Epithelial cell of proximal tubule (primary cell): Measurements from ENCODE around the gene IL27RA. TPM values are rescaled to one million over a fixed set of nuclear protein-coding genes. Genes with fewer than 3 reads are reported as not detected.

Experiments
- DNase-seq: peaks from one replicate; pipeline ENCODE4 v3.0.0-alpha.2; 2011; ENCODE audit warnings: low read depth
- H3K4me3 ChIP-seq: 2 replicates; pipeline ENCODE4 v1.5.1; 2011; ENCODE audit warnings: low read depth, mild to moderate bottlenecking, low read length
- CTCF ChIP-seq: conservative IDR thresholded peaks from 2 replicates; pipeline ENCODE4 v1.5.1; 2012; ENCODE audit warnings: low read depth, mild to moderate bottlenecking, low read length
- total RNA-seq: library from RNA; depleted of rRNA; stranded (reverse); fragments of >200 nt; gene quantifications from 2 replicates; pipeline ENCODE4 v1.2.3, GENCODE V29; 2015

IL27RA gene
- 9.3 and 10.1 TPM in 2 replicates for total RNA-seq

GRCh38 chr19:14031719-14032480 is at the start of gene IL27RA:
TSS of gene IL27RA (plus strand) at chr19:14031762. CDS start at chr19:14031873, 111 bp downstream.
- no peak for DNase-seq
- peak within 1 kb of the TSS; percentile 71 for H3K4me3 ChIP-seq
- peak; percentile 77 for TF ChIP-seq CTCF

DNA sequence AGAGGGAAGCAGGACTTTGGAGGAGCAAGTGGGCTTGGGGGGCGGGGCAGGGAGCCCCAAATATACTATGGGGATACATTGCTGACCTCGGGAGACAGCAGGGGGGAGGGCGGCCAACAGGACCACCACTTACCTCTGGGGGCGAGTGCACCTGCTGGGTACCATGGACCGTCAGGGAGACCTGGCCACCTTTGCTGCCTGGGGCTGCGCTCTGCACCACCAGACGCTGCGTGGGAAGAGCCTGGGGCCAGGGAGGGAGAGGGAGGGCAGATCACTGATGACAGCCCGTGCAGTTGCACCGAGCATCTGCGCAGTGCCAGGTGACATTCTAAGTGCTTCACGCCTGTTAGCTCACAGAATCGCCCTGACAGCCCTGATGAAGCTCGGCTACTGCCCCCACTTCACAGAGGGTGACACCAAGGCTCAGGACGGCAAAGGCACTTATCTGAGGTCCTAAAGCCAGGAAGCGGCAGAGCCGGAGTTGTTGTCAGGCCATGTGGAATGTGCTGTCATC is 49.5 kb upstream of the IL27RA start:
- no peak overlapping the region for H3K4me3 ChIP-seq
- no peak for DNase-seq
- no peak for TF ChIP-seq CTCF

DNA sequence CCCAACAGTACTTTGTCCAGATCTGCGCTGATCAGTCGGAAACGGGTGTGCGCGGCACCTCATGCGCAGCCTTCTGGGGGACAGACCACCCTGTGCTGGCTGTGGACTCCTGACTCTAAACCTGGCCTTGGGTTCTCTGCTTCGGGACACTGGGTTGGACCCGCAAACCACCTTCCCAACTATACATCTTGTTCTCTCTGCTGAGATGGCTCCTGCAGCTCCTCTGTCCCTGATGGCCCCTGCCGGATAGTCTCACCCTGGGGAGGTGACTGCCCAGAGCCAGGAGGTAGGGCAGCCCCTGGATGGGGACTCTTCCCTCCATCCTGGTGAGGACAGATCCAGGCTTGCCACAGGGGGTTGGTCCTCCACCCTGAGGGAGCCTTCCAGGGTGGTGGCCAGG is 48.8 kb upstream of the IL27RA start:
- H3K4me3 ChIP-seq: no peak overlapping the region
- TF ChIP-seq CTCF: no peak
- no peak for DNase-seq

DNA sequence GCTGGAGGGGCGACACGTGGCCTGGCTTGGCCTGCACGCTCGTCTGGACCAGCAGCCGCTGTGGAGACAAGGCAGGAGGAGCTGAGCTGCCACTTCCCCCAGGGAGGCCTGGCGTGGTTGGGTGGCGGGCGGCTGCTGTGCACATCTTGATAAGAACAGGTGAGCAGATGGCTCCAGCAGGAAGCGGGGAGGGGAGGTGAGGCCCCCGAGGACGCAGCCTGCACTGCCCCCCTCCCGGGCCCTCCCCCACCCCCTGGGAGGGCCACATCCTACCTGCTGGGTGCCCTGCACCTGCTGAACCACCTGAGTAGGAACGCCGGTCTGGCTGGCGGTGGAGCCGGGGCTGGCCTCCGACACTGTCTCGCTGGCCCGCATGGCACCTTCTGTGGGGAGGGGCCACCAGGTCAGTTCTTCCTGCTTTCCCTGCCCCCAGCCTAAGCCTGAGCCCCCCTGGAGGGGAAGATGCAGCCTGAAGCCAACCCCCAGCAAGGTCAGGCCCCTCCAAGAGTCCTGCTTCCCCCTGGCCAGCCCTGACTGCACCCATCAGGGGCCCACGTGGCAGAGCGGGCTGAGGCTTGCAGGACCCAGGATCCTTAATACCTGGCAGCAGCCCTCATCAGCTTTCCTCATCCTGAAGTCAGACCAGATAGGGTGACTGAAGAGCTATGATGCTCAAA is 48.2 kb upstream of the IL27RA start:
- no peak for TF ChIP-seq CTCF
- DNase-seq: no peak
- no peak overlapping the region for H3K4me3 ChIP-seq

DNA sequence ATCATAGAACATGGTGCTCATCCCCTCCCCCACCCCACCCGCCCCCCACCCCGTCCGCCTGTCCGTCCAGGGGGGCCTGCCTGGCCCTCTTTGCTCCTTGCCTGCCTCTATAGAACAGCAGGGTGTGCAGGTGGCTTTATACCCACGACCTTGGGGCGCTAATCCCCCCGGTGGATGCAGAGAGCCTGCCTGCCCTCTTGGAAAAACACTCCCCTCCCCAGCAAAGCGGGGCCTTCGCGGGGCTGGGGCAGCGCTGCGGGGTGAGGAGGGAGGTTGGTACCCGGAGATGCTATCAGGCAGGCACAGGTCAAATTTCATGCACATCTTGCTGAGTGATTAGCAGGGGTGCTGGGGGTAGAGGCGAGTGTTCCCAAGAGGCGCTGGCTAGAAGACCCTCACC is 47.4 kb upstream of the IL27RA start:
- no peak overlapping the region for H3K4me3 ChIP-seq
- no peak for TF ChIP-seq CTCF
- no peak for DNase-seq

GRCh38 chr19:13984875-13985741 is 46.5 kb upstream of the IL27RA start:
- no peak overlapping the region for H3K4me3 ChIP-seq
- TF ChIP-seq CTCF: no peak
- DNase-seq: no peak
